Putamen (tissue), 1 donor: ENCODE results near the gene EIF3K.

Source experiments
- DNase-seq: peaks from one replicate; pipeline ENCODE4 v3.0.0-alpha.2; 2016; ENCODE audit warnings: low spot score

The EIF3K gene

GRCh38 chr19:38684078-38684861 is 65.3 kb downstream of the EIF3K start:
- DNase-seq: no peak

- DNase-seq: no peak
These were observed 66.1 kb downstream of the EIF3K start for GRCh38 chr19:38684862-38685665.

- DNase-seq: no peak
These were observed 66.9 kb downstream of the EIF3K start for GRCh38 chr19:38685666-38686529.

- DNase-seq: no peak
These were observed 67.5 kb downstream of the EIF3K start for GRCh38 chr19:38686530-38686888.
